Measurements from ENCODE around the gene ANKS1B. TPM values are rescaled to one million over a fixed set of nuclear protein-coding genes. Genes with fewer than 3 reads are reported as not detected.

Gene ANKS1B
- total RNA-seq, 6 experiments from 2014 or later: 0.31 to 0.66 (median 0.37) TPM

- H3K9me3 Mint-ChIP-seq: no peaks in the 10 kb centered on the region
- no peak overlapping the region for H3K27ac Mint-ChIP-seq
- no peaks in the 10 kb centered on the region for H3K27me3 Mint-ChIP-seq (ENCODE audit: insufficient read depth)
- H3K36me3 Mint-ChIP-seq (ENCODE audit: low read depth): no peaks in the 10 kb centered on the region
- H3K4me3 Mint-ChIP-seq: no peak overlapping the region
- no peaks in the 10 kb centered on the region for H3K4me1 Mint-ChIP-seq (ENCODE audit: low read depth)
- DNase-seq: no peak
- TF ChIP-seq, protein P1, sequence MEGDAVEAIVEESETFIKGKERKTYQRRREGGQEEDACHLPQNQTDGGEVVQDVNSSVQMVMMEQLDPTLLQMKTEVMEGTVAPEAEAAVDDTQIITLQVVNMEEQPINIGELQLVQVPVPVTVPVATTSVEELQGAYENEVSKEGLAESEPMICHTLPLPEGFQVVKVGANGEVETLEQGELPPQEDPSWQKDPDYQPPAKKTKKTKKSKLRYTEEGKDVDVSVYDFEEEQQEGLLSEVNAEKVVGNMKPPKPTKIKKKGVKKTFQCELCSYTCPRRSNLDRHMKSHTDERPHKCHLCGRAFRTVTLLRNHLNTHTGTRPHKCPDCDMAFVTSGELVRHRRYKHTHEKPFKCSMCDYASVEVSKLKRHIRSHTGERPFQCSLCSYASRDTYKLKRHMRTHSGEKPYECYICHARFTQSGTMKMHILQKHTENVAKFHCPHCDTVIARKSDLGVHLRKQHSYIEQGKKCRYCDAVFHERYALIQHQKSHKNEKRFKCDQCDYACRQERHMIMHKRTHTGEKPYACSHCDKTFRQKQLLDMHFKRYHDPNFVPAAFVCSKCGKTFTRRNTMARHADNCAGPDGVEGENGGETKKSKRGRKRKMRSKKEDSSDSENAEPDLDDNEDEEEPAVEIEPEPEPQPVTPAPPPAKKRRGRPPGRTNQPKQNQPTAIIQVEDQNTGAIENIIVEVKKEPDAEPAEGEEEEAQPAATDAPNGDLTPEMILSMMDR (IDR thresholded peaks at IDR 0.05): no peak
Measured at GRCh38 chr12:99977550-99977949, 7.2 kb downstream of the ANKS1B start.

GRCh38 chr12:99976762-99977161 is 8.0 kb downstream of the ANKS1B start:
- no peaks in the 10 kb centered on the region for H3K9me3 Mint-ChIP-seq
- TF ChIP-seq, protein P1 (IDR thresholded peaks at IDR 0.05): no peak
- no peaks in the 10 kb centered on the region for H3K27me3 Mint-ChIP-seq (ENCODE audit: insufficient read depth)
- H3K27ac Mint-ChIP-seq: no peak overlapping the region
- no peaks in the 10 kb centered on the region for H3K4me1 Mint-ChIP-seq (ENCODE audit: low read depth)
- H3K4me3 Mint-ChIP-seq: no peak overlapping the region
- DNase-seq: no peak
- H3K36me3 Mint-ChIP-seq (ENCODE audit: low read depth): no peaks in the 10 kb centered on the region

GRCh38 chr12:99975321-99975720 is 9.4 kb downstream of the ANKS1B start:
- no peaks in the 10 kb centered on the region for H3K4me1 Mint-ChIP-seq (ENCODE audit: low read depth)
- no peak overlapping the region for H3K27ac Mint-ChIP-seq
- H3K27me3 Mint-ChIP-seq (ENCODE audit: insufficient read depth): no peaks in the 10 kb centered on the region
- no peak overlapping the region for H3K4me3 Mint-ChIP-seq
- no peaks in the 10 kb centered on the region for H3K36me3 Mint-ChIP-seq (ENCODE audit: low read depth)
- DNase-seq: no peak
- no peaks in the 10 kb centered on the region for H3K9me3 Mint-ChIP-seq
- TF ChIP-seq, protein P1 (IDR thresholded peaks at IDR 0.05): no peak

DNA sequence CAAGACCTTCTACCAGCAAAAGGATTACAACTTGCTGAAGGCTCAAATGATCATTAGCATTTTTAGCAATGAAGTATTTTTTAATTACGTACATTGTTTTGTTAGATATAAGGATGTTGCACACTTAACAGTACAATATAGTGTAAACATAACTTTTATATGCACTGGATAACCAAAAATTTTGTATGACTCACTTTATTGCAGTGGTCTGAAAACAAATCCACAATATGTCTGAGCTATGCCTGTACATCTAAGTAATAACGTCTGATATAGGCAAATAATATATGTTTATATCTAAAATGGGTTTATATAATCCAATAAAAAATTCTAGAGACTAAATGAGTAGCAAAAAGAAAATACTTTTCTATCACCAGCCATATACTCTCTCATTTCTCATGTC is 10.6 kb downstream of the ANKS1B start:
- no peaks in the 10 kb centered on the region for H3K36me3 Mint-ChIP-seq (ENCODE audit: low read depth)
- no peak overlapping the region for H3K4me3 Mint-ChIP-seq
- H3K4me1 Mint-ChIP-seq (ENCODE audit: low read depth): no peaks in the 10 kb centered on the region
- DNase-seq: no peak
- TF ChIP-seq, protein P1 (IDR thresholded peaks at IDR 0.05): no peak
- H3K27me3 Mint-ChIP-seq (ENCODE audit: insufficient read depth): no peaks in the 10 kb centered on the region
- H3K27ac Mint-ChIP-seq: no peak overlapping the region
- H3K9me3 Mint-ChIP-seq: no peaks in the 10 kb centered on the region

DNA sequence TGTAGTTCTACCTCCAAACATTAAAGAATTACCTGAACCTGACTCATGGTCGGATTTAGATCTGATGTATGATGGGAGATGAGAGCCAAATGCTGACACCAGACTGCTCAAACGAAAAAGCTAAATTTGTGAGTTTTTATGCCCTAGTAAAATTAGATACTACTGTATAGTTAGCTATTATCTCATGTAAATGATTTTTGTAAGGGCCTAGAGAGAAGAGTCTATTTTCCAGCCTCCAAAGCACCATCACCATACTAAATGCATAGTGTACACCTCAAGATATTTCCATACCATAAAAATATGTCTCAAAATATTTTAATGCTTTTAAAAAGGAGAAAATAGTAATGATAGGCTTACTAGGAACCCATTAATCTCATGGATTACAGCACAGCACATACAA is 18.3 kb downstream of the ANKS1B start:
- H3K27ac Mint-ChIP-seq: no peak overlapping the region

More for the DNA sequence above, 18.3 kb downstream of the ANKS1B start:
- peaks cover 4% of the 10 kb centered on the region for H3K27me3 Mint-ChIP-seq (ENCODE audit: insufficient read depth)
- TF ChIP-seq, protein P1 (IDR thresholded peaks at IDR 0.05): no peak
- H3K36me3 Mint-ChIP-seq (ENCODE audit: low read depth): no peaks in the 10 kb centered on the region
- no peak for DNase-seq
- H3K4me1 Mint-ChIP-seq (ENCODE audit: low read depth): no peaks in the 10 kb centered on the region
- no peaks in the 10 kb centered on the region for H3K9me3 Mint-ChIP-seq
- H3K4me3 Mint-ChIP-seq: no peak overlapping the region
